Neural progenitor cell (in vitro differentiated cells): ENCODE data around the gene NPIPA7.
"Not testable (repeated sequence)": the region's sequence is repeated elsewhere in the genome, so short reads cannot be mapped to it uniquely, and the experiment has no call there.

Experiments
- EZH2 ChIP-seq: fragments of 200-600 bp; sonication (generic); IDR thresholded peaks from 2 replicates; pipeline ENCODE4 v1.6.1; 2017; ENCODE audit warnings: antibody characterized with exemption, mild to moderate bottlenecking, moderate library complexity
- TF ChIP-seq, protein P1 (sequence below): fragments of 200-600 bp; sonication (generic); IDR thresholded peaks from 2 replicates; pipeline ENCODE4 v1.5.1; 2017; ENCODE audit warnings: antibody characterized with exemption, mild to moderate bottlenecking

DNA sequence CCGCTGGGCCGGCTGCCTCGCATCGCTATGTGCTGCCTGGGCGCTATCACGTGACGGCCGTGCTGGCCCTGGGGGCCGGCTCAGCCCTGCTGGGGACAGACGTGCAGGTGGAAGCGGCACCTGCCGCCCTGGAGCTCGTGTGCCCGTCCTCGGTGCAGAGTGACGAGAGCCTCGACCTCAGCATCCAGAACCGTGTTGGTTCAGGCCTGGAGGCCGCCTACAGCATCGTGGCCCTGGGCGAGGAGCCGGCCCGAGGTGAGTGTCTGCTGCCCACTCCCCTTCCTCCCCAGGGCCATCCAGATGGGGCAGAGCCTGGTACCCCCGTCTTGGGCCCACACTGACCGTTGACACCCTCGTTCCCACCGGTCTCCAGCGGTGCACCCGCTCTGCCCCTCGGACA, 21.4 kb upstream of the NPIPA7 start:
- TF ChIP-seq, protein P1, sequence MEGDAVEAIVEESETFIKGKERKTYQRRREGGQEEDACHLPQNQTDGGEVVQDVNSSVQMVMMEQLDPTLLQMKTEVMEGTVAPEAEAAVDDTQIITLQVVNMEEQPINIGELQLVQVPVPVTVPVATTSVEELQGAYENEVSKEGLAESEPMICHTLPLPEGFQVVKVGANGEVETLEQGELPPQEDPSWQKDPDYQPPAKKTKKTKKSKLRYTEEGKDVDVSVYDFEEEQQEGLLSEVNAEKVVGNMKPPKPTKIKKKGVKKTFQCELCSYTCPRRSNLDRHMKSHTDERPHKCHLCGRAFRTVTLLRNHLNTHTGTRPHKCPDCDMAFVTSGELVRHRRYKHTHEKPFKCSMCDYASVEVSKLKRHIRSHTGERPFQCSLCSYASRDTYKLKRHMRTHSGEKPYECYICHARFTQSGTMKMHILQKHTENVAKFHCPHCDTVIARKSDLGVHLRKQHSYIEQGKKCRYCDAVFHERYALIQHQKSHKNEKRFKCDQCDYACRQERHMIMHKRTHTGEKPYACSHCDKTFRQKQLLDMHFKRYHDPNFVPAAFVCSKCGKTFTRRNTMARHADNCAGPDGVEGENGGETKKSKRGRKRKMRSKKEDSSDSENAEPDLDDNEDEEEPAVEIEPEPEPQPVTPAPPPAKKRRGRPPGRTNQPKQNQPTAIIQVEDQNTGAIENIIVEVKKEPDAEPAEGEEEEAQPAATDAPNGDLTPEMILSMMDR: not testable (repeated sequence)
- not testable (repeated sequence) for TF ChIP-seq EZH2
